Gastroesophageal sphincter (tissue), 3 donors: ENCODE data around the gene UPP2.

Experiments
- CTCF ChIP-seq, 4 experiments: fragments of 200-600 bp in 2 of 4; fragments of 450-650 bp in 2 of 4; sonication (generic) in 1 of 4; IDR thresholded peaks; one replicate each; pipeline ENCODE4 v1.5.1; 2017 to 2019; ENCODE audit warnings: antibody characterized with exemption in 4 of 4, mild to moderate bottlenecking in 2 of 4, moderate library complexity in 2 of 4
- POLR2A ChIP-seq, 2 donors: fragments of 450-650 bp; IDR thresholded peaks; one replicate each; pipeline ENCODE4 v1.6.1; 2017; ENCODE audit warnings: antibody characterized with exemption in 2 of 2, mild to moderate bottlenecking in 2 of 2, moderate library complexity in 1 of 2

- TF ChIP-seq POLR2A (IDR thresholded peaks at IDR 0.05), result no peak
- TF ChIP-seq CTCF (IDR thresholded peaks at IDR 0.05), result no peak
These were observed 30.4 kb downstream of the UPP2 start for GRCh38 chr2:158131919-158132566.
